ENCODE results near the gene CCDC71.

Gene CCDC71

DNA sequence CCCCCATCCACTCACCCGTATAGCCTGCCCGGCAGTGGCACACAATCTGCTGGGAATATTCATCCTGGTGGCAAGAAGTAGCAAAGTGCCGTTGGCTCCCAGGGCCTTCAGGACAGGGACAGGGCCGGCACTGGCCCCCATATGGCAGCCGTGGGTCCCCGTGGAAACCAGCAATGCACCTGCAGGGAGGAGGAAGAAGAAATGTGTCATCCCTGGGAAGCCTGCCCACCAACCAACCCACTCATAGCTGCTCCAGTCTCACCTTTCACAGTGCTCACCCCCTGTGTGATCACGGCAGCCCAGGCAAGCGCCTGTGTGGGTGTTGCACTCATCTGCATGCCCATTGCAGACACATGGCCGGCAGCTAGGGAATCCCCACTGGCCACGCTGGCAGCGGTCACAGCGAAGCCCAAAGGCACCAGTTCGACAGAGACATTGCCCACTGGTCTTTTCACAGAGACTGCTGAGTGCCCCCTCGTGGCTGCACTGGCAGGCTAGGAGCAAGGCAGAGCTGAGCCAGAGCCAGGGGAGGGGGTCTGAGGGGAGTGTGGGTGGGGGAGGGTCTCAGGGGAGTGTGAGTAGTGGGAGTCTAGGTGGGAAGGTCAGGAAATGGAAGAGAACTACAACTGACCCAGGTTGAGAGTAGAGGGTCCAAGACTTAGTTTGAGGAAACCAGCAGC, 41.0 kb downstream of the CCDC71 start:
- DNase-seq = no peak

DNA sequence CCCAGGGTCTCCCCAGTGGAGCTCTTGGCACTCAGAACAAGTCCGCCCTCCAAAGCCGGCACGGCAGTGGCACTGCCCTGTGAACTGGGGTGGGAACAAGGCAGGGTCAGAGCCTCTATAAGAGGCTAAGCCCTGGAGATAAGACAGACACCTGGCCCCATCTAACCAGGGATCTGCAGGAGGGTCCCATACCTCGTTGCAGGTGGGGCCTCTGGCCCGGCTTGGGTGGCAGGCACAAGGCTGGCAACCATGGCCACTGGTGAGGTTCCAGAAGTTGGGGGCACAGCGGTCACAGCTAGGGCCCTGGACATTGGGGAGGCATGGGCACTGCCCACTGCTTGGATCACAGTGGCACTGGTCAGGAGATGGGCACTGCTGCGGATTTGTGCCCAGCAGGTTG, 41.9 kb downstream of the CCDC71 start:
- DNase-seq = no peak

DNA sequence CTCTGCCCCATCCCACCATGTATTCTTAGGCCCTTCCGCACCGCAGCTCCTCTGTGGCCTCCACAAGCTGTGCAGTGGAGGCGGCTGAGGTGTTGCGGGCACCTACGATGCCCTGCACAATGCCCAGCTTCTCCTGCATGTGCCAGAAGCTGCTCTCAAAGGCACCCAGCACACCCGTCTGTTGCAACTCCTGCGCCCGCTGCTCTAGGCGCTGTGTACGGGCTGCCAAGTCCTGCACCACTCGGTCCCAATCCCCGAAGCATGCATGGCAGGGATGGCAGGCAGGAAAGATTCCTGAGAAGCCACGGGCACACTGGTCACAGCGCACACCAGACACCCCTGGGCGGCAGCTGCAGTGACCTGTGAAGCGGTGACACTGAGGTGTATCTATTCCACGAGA, 42.4 kb downstream of the CCDC71 start:
- no peak for DNase-seq

DNA sequence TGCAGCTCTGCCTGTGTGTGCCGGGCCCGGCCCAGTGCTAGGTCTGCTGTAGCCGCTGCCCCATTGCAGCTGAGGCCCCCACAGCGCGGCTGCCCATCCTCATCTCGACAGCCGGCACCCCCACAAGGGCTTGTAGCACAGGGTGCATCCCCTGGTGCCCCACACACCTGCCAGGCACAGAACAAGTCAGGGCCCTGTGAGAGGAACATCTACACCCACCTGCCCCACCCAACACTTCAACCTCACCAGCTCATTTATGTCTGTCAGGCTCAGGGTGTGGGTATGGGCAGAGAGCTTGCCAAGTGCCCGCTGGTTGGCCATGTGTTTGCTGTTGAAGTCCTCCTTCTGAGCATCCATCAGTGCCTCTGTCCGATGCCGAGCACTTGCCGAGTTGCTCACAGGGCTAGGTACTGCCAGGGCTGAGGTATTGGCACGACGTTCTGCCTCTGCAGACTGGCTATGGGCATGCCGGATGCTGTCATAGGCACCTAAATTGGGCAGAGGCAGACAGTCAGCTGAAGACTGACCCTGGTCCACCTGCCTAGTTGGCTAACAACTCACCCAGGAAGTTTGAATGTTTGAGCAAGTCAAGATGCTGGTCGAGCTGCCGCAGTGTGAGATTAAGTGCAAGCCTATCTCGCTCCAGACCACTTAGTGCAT, 43.1 kb downstream of the CCDC71 start:
- DNase-seq = no peak

DNA sequence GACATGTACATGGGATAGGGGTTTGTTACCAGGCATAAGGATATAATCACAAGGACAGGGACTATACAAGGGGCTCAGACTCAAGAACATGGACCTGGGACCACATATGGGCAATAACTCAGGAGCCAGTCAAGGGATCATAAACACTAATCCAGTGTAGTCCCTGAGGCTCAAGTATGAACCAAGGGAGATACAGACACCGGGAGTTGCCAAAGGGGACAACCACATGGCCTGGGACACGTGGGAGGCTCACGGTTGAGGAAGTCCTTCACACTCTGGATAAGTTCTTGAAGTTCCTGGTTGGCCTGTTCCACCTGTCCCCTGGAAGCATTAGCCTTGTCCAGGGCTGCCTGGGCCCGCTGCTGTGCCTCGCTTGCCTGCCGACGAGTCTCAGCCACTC, 43.7 kb downstream of the CCDC71 start:
- no peak for DNase-seq

DNA sequence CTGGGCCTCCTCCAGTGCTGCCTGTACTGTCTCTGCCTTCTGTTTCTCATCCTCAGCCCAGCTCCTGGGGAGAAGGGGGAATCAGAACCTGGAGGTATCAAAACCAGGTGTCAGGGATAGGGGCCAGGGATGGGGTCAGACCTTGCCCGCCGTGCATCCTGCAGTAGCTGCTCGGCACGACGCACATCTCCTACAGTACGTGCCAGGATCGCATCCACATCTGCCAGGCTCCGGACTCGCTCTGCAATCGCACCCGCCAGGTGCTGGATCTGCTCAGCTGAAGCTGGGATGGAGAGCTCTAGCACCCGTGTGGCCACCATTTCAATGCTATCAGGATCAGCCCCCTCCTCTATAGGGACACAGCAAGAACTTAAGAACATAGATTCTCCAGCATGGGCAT, 44.1 kb downstream of the CCDC71 start:
- no peak for DNase-seq

DNA sequence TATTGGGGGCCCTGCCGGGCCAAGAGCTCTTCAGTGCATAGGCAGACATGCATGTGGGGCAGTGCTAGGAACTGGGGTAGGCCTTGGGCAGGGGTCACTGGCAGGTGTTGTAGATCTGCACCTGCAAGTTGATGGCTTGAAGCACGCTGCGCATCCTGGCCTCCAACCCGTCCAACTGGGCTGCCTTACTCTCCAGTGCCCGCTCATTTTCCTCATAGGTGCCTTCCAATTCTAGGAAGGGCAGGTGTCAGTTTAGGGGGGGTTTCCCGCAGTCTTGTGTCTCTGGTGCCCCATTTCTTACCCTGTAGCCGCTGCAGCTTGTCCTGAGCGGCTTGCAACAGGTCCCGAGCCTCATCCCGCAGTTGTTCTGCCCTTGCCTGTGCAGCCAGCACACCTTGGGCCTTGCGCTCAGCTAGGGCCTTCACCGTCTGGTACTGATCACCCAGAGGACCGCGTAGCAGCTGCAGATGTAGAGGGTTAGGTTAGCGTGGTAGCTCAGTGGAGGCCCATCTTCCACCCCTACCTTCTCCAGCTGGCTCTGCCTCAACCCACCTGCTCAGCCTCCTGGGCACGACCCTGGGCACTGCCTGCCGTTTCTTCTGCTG, 44.9 kb downstream of the CCDC71 start:
- DNase-seq = no peak

DNA sequence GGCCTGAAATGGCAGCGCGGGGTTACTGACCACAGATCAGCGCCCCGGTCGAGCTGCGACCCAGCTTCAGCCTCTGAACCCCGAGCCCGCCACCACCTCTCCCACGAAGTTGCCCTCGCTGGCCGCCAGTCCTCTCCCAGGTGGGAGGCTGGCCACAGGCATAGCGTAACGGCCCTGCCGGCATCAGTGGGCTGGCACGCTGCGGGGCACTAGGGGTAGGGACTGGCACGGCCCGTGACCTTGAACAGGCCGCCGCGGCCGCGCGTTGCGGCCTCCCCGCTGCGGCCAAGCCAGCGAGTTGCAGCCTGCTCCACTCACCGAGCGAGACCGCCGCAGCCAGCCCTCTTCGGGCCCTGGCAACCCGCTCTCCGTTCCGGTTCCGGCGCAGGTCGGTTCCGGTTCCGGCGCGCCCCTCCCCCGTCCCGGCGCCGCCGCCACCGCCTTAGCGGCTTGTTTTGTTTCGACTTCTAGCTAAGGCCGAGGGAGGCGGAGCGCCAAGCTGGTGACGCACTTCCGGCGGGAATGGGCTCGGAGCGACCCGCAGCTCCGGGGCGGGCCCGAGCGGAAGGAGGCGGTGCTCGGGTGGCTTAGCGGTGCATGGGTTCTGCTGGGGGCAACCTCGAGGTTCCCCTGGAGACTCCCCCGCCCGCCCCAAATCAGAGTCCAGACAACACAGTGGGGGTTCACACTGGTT, 45.5 kb downstream of the CCDC71 start, which contains the start of gene USP19:
TSS of gene USP19 (minus strand) at position 386 of the 694 bp plus-strand sequence. CDS start 1,678 bp downstream, outside the sequence.
- DNase-seq = peak; percentile 68

DNA sequence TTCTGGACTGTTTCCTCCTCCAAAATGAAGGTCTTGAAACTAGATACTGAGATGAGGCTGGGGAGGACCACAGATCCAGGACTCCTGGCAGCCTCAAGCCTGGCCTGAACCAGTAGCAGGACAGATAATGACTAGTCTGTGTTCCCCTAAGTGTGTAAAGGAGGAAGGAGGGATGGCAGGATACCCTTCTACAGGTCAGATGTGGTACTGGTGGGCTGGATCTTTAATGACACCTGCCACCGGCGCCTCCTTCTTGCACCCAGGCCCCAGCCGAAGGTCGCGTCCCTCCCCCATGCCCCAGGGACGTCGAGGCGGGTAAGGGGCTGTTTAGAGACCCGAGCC, 46.1 kb downstream of the CCDC71 start:
- no peak for DNase-seq

DNA sequence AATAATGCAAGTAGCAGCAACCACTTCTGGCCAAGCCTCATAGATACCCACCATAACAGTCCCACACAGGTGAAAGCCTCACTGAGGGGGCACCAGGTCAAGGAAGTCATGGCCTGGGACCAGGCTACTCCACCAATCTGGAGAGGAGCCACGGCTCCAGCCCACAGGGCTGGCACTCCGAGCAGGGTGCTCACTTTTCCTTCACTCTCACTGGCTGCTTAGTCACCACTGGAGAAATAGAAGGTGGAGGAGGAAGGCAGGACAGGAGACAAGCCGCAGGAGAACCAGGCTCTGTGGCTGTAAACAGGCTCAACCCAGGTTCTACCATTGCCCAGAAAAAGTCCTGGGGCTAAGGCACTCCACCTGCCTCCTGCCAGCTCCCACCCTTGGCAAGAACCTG, 46.7 kb downstream of the CCDC71 start:
- DNase-seq = no peak

DNA sequence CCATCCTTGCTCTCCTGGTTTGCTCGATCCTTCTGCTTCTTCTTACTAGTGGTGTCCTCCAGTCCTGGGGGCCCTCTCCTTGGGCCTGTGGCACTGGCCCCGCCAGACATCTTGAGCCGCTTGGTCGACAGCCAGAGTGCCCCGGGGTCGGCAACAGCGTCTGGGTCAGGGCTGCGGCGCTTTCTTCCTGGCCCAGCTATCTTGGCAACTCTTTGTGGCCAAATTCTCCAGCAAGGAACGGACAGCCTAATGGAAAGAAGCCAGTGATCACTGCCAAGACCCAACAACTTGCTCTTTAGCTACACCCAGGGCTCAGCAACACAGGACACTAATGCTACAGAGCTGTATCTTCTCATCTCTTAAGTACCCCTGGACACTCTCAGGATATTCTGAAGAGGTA, 47.1 kb downstream of the CCDC71 start:
- no peak for DNase-seq

Data from DMS79 (cell line).